Mesendoderm (in vitro differentiated cells): ENCODE results near the gene FGF5. TPM values are rescaled to one million over a fixed set of nuclear protein-coding genes. Genes with fewer than 3 reads are reported as not detected.
A peak's percentile ranks its signal among the peaks of the same experiment; 100 is the strongest.

Experiments
- DNase-seq: peaks from one replicate; pipeline ENCODE4 v3.0.0; 2013
- H2AK5ac ChIP-seq: 2 replicates; pipeline ENCODE4 v1.6.1; 2013; ENCODE audit warnings: low read length, inconsistent platforms
- H2BK120ac ChIP-seq: 2 replicates; pipeline ENCODE4 v1.6.1; 2013; ENCODE audit warnings: low read depth, mild to moderate bottlenecking, low read length, moderate library complexity, mixed read lengths
- H2BK15ac ChIP-seq: replicated peaks from 2 replicates; pipeline ENCODE4 v1.6.1; 2013; ENCODE audit warnings: low read depth, mild to moderate bottlenecking, moderate library complexity
- H2BK5ac ChIP-seq: 2 replicates; pipeline ENCODE4 v1.6.1; 2013; ENCODE audit warnings: low read length, inconsistent platforms
- H3K18ac ChIP-seq: 2 replicates; pipeline ENCODE4 v1.6.1; 2013; ENCODE audit warnings: mild to moderate bottlenecking, low read length, mixed read lengths
- H3K23ac ChIP-seq: one replicate; pipeline ENCODE4 v1.6.1; 2013; ENCODE audit warnings: low read length
- H3K27ac ChIP-seq: 2 replicates; pipeline ENCODE4 v1.5.1; 2013; ENCODE audit warnings: low read depth, mild to moderate bottlenecking, inconsistent platforms, low read length, moderate library complexity
- H3K27me3 ChIP-seq: 2 replicates; pipeline ENCODE4 v1.6.1; 2013; ENCODE audit warnings: low read length, control low read depth, mild to moderate bottlenecking, inconsistent platforms; ENCODE audit not compliant: insufficient read depth, poor library complexity
- H3K36me3 ChIP-seq: 2 replicates; pipeline ENCODE4 v1.6.1; 2013; ENCODE audit warnings: low read length, inconsistent platforms; ENCODE audit not compliant: control insufficient read depth, insufficient read depth
- H3K4ac ChIP-seq: one replicate; pipeline ENCODE4 v1.6.1; 2013; ENCODE audit warnings: low read depth, mild to moderate bottlenecking, low read length, moderate library complexity
- H3K4me1 ChIP-seq: 2 replicates; pipeline ENCODE4 v1.6.1; 2013; ENCODE audit warnings: low read depth, low read length, inconsistent platforms; ENCODE audit not compliant: control insufficient read depth
- H3K4me2 ChIP-seq: 2 replicates; pipeline ENCODE4 v1.6.1; 2013; ENCODE audit warnings: low read length
- H3K4me3 ChIP-seq: 2 replicates; pipeline ENCODE4 v1.5.1; 2013; ENCODE audit warnings: mild to moderate bottlenecking, low read length
- H3K56ac ChIP-seq: one replicate; pipeline ENCODE4 v1.6.1; 2013; ENCODE audit warnings: low read length
- H3K79me1 ChIP-seq: 2 replicates; pipeline ENCODE4 v1.6.1; 2013; ENCODE audit warnings: low read length, inconsistent platforms
- H3K79me2 ChIP-seq: 2 replicates; pipeline ENCODE4 v1.6.1; 2013; ENCODE audit warnings: mild to moderate bottlenecking, low read length; ENCODE audit not compliant: control insufficient read depth, insufficient read depth
- H3K9ac ChIP-seq: 2 replicates; pipeline ENCODE4 v1.6.1; 2013; ENCODE audit warnings: low read length, inconsistent platforms
- H4K5ac ChIP-seq: one replicate; pipeline ENCODE4 v1.6.1; 2013; ENCODE audit warnings: low read length
- H4K8ac ChIP-seq: one replicate; pipeline ENCODE4 v1.6.1; 2013; ENCODE audit warnings: low read depth, mild to moderate bottlenecking, control low read depth, low read length, moderate library complexity
- WGBS: extraction: QIAGEN DNeasy Blood & Tissue Kit; methylation state at CpG from one replicate; pipeline ENCODE4 v1.1.7; 2013; ENCODE audit warnings: low lambda C conversion rate, missing lambda C conversion rate; ENCODE audit not compliant: insufficient coverage; ENCODE audit errors: extremely low coverage; 5-methylcytosine and 5-hydroxymethylcytosine counted together
- polyA plus RNA-seq, 2 experiments: library from polyadenylated mRNA; stranded (reverse); fragments of 200-250 nt; gene quantifications; one replicate each; pipeline ENCODE4 v1.2.3, GENCODE V29; 2013

The FGF5 gene, protein sequence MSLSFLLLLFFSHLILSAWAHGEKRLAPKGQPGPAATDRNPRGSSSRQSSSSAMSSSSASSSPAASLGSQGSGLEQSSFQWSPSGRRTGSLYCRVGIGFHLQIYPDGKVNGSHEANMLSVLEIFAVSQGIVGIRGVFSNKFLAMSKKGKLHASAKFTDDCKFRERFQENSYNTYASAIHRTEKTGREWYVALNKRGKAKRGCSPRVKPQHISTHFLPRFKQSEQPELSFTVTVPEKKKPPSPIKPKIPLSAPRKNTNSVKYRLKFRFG
- polyA plus RNA-seq (2013, experiment 1 of 2), result not detected
- polyA plus RNA-seq (2013, experiment 2 of 2), result not detected

DNA sequence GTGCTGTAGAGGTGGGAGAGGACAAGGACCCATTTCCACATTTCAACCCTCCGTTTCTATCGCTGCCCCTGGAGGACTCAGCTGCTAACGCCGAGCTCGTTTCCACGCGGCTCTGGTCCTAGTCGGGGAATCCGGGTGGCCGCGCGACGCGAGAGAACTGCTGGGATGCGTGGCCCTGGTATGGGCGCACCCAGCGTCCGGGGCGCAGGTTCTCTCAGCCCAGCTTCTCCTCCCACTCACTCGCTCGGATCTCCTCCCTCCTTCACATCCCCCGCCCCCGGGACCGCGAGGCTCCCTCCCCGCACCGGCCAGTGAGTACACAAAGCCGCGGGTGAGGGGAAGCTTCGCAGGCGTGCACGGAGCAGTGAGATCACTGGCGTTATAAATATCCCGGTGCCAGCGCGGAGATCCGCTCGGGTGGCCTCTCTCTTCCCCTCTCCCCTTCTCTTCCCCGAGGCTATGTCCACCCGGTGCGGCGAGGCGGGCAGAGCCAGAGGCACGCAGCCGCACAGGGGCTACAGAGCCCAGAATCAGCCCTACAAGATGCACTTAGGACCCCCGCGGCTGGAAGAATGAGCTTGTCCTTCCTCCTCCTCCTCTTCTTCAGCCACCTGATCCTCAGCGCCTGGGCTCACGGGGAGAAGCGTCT, at the start of gene FGF5:
TSS of gene FGF5 (plus strand) at position 412 of the 649 bp plus-strand sequence. CDS start at position 573, 161 bp downstream.
- H3K4me1 ChIP-seq, result peaks cover 7% of the 10 kb centered on the region
- no peaks in the 10 kb centered on the region for H3K79me1 ChIP-seq
- peak within 1 kb of the TSS; percentile 54 for H3K56ac ChIP-seq
- H2BK5ac ChIP-seq, result no peak within 1 kb of the TSS
- no peaks in the 10 kb centered on the region for H3K79me2 ChIP-seq
- H2BK120ac ChIP-seq, result no peak within 1 kb of the TSS
- H3K23ac ChIP-seq, result peak within 1 kb of the TSS; percentile 59
- no peak within 1 kb of the TSS for H3K27ac ChIP-seq
- no peak within 1 kb of the TSS for H3K18ac ChIP-seq
- H2BK15ac ChIP-seq, result no peak within 1 kb of the TSS
- no CpG with 5 or more reads among the region's 50 CpGs for WGBS
- peaks cover 60% of the 10 kb centered on the region for H3K27me3 ChIP-seq
- no peak within 1 kb of the TSS for H3K4ac ChIP-seq
- no peaks in the 10 kb centered on the region for H3K36me3 ChIP-seq
- H3K9ac ChIP-seq, result peak within 1 kb of the TSS; percentile 20
- no peak within 1 kb of the TSS for H4K5ac ChIP-seq
- no peak within 1 kb of the TSS for H4K8ac ChIP-seq
- H3K4me2 ChIP-seq, result peak within 1 kb of the TSS; percentile 68
- H2AK5ac ChIP-seq, result no peak within 1 kb of the TSS
- H3K4me3 ChIP-seq, result peak within 1 kb of the TSS; percentile 13
- DNase-seq, result peak; percentile 25

DNA sequence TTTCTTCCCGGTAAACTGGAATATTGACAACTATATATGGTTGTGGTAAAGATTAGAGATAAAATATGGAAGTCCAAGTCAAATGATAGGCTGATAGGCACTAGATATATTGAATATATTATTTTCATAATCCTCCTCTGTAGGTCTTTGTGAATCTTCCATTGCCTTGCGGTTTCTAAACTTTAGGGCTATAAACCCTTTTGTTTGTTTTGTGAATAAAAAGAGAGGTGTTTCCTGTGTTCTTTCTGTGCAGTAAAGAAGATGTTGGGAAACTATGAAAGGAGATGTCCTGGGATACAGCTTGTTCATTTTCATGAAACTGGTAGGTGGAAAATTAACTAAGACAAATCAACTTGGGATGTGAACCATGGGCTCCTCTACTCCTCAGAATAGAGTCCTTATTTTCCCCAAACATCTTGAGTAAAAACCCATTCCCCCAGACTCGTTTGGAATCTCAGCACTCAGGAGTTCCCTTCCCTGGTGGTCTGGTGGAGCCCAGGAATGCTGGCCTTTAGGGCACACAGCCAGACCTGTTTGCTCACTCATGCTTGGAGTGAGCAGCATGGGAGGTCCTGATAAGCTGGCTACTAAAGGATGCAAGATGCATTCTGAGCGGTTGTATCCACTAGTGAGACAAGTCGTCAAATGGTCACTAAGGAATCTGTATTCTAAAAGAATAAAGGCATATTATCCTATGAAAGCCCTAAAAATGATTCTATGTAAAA, 47.0 kb upstream of the FGF5 start:
- H4K5ac ChIP-seq, result no peak overlapping the region
- H4K8ac ChIP-seq, result no peak overlapping the region
- H3K18ac ChIP-seq, result no peak overlapping the region
- no CpG with 5 or more reads among the region's 5 CpGs for WGBS
- H3K4me2 ChIP-seq, result no peak overlapping the region
- no peak overlapping the region for H2BK5ac ChIP-seq
- no peak overlapping the region for H3K56ac ChIP-seq
- DNase-seq, result peak; percentile 77
- H3K4me1 ChIP-seq, result no peaks in the 10 kb centered on the region
- H2BK15ac ChIP-seq, result no peak overlapping the region
- H2BK120ac ChIP-seq, result no peak overlapping the region
- no peaks in the 10 kb centered on the region for H3K79me2 ChIP-seq
- H3K27me3 ChIP-seq, result no peaks in the 10 kb centered on the region
- no peak overlapping the region for H3K4me3 ChIP-seq
- no peak overlapping the region for H3K9ac ChIP-seq
- no peak overlapping the region for H2AK5ac ChIP-seq
- H3K4ac ChIP-seq, result no peak overlapping the region
- no peak overlapping the region for H3K27ac ChIP-seq
- no peaks in the 10 kb centered on the region for H3K36me3 ChIP-seq
- no peaks in the 10 kb centered on the region for H3K79me1 ChIP-seq
- H3K23ac ChIP-seq, result no peak overlapping the region

DNA sequence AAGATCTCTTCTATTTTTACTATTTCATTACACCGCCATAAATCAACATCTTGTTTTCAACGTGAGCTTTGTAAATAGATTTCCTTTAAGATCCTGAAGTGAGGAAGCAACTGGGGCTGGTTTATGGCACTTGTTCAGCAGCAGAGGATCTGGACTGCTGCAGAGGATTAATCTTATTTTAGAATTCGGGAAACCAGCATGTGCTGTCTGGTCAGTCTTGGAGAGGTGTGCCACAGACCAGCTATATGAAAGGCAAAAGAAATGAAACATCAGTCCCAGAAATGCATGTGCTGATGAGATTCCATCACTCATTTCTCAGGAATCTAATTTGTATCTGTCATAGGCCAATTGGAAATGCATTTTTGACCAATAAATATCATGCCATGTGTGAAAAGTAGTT, 45.8 kb upstream of the FGF5 start:
- no peak overlapping the region for H3K18ac ChIP-seq
- H4K5ac ChIP-seq, result no peak overlapping the region
- no peak overlapping the region for H3K4me2 ChIP-seq
- H3K4ac ChIP-seq, result no peak overlapping the region
- no peak overlapping the region for H2BK15ac ChIP-seq
- no peaks in the 10 kb centered on the region for H3K36me3 ChIP-seq
- no peak overlapping the region for H3K56ac ChIP-seq
- H3K79me1 ChIP-seq, result no peaks in the 10 kb centered on the region
- no peak overlapping the region for H3K27ac ChIP-seq
- H3K23ac ChIP-seq, result no peak overlapping the region
- no peak overlapping the region for H4K8ac ChIP-seq
- H2BK5ac ChIP-seq, result no peak overlapping the region
- H3K27me3 ChIP-seq, result no peaks in the 10 kb centered on the region
- no peaks in the 10 kb centered on the region for H3K4me1 ChIP-seq
- no peak for DNase-seq
- no peak overlapping the region for H3K4me3 ChIP-seq
- no peak overlapping the region for H2AK5ac ChIP-seq
- no peak overlapping the region for H3K9ac ChIP-seq
- no CpG with 5 or more reads among the region's 3 CpGs for WGBS
- no peak overlapping the region for H2BK120ac ChIP-seq
- H3K79me2 ChIP-seq, result no peaks in the 10 kb centered on the region

DNA sequence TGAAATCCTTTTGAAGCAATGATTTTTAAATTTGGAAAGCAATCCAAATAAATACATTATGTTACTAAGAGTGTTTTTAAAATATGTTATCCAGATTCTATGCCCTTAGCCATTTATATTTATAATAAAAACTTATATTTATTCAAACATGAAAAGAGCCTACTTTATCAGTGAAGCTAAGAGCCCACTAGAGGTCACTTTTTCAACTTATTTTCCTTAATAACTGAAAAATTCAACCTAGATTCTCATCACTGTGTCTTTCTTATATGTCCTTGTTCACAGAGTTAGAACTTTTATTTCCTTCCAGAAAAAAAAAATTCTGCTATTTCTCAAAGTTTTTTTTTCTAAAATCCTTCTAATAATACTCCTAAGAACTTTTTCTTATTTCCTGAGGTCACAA, 45.3 kb upstream of the FGF5 start:
- no peaks in the 10 kb centered on the region for H3K27me3 ChIP-seq
- H3K4me1 ChIP-seq, result no peaks in the 10 kb centered on the region
- H3K36me3 ChIP-seq, result no peaks in the 10 kb centered on the region
- no peak overlapping the region for H3K27ac ChIP-seq
- H2BK15ac ChIP-seq, result no peak overlapping the region
- H3K79me1 ChIP-seq, result no peaks in the 10 kb centered on the region
- H3K56ac ChIP-seq, result no peak overlapping the region
- H3K4me2 ChIP-seq, result no peak overlapping the region
- H4K8ac ChIP-seq, result no peak overlapping the region
- DNase-seq, result no peak
- no peak overlapping the region for H2AK5ac ChIP-seq
- H3K79me2 ChIP-seq, result no peaks in the 10 kb centered on the region
- H4K5ac ChIP-seq, result no peak overlapping the region
- H2BK120ac ChIP-seq, result no peak overlapping the region
- no peak overlapping the region for H3K4me3 ChIP-seq
- no peak overlapping the region for H3K9ac ChIP-seq
- no peak overlapping the region for H3K23ac ChIP-seq
- no peak overlapping the region for H3K4ac ChIP-seq
- H2BK5ac ChIP-seq, result no peak overlapping the region
- no peak overlapping the region for H3K18ac ChIP-seq

DNA sequence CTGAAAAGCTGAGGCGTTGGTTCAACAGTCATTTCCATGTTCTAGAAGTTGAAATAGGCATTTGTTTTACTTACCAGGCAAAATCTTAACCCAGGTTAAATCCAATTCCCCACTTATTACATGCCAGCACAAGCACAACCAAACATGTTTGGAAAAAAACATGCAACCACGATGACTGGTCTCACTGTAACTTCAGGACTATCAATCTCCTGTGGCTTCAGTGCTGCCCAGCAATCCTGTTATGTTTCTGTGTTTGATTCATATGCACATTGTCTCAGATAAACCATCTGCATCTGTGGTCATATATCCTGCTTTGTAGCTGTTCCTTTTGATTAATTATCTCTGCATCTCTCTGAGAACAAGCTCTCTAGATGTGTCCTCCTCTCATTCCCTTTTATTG, 40.9 kb upstream of the FGF5 start:
- Histone ChIP-seq H2BK120ac (no peak overlapping the region), H4K5ac (no peak overlapping the region), H2BK5ac (no peak overlapping the region), H4K8ac (no peak overlapping the region), H3K27me3 (no peaks in the 10 kb centered on the region), H2BK15ac (no peak overlapping the region), H3K18ac (no peak overlapping the region), H3K56ac (no peak overlapping the region), H3K4ac (no peak overlapping the region), H3K23ac (no peak overlapping the region), H3K4me2 (no peak overlapping the region), H3K4me3 (no peak overlapping the region), H3K27ac (no peak overlapping the region), H3K9ac (no peak overlapping the region), H3K4me1 (no peaks in the 10 kb centered on the region), H2AK5ac (no peak overlapping the region), H3K36me3 (no peaks in the 10 kb centered on the region), H3K79me2 (no peaks in the 10 kb centered on the region), H3K79me1 (no peaks in the 10 kb centered on the region)
- whole genome bisulfite sequencing, result no CpG with 5 or more reads among the region's 2 CpGs
- no peak for DNase-seq
